HL-60/S4 treated with phorbol 12-myristate 13-acetate at 8.2 ng/mL for 4 days and 3 days (cell line): ENCODE results near the gene WNT4.

Source experiments
- in situ Hi-C: fragments of 300-500 bp; cut with MboI; formaldehyde crosslinking; loops from 2 replicates; pipeline ENCODE4 v1.15.0; 2022; ENCODE audit warnings: low sequenced_read_pairs

The WNT4 gene

DNA sequence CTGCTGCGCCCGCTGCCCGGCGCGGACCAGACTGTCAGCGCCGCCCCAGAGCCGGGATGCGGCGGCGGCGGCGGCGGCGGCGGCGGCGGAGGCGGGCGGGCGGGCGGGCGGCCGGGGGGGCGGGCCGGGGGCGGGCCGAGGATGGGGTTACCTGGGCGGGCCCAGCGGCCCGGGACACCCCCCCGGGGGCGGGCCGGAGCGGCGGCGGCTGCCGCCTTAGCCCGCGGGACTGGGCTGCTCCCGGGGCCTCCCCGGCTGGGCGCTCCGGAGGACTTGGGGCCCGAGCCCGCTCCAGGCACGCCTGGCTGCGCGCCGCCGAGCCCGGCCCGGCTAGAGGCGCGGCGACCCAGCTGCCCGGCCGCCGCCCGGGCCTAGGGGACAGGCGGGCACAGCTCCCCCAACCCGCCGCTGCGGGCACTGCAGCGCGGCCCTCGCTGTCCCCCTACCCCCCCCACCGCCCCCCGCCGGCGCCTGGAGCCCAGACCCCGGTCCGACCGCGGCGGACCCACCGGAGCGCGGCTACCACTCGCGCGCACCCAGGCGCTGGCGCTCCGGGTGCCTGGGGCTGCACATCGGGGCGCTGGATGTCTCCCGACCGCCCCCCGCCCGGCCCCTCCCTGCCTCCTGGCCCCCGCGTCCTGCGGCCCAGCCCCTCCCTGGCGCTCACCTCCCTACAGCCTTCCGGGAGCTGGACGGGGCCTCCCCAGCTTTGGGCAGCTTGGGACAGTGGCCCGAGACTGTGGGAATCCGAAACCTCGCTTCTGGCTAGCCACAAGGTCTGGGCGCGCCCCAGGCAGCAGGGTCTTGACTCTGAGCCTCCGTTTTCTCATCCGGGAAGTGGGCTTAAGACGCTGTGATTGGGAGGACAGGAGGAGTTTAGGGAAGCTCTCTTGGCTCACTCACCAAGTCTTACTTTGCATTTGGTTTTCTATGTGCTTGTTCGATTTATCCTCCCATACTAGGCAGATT lies at the start of gene WNT4:
Gene WNT4, minus strand, starts transcription at position 33 of the 969 bp plus-strand sequence. CDS start 175 bp downstream, outside the sequence.
- in situ Hi-C loops: loop anchor here (25.0 kb wide), 1 partner anchor 494 kb away; the partner anchor contains the start of genes C1QA and C1QC

DNA sequence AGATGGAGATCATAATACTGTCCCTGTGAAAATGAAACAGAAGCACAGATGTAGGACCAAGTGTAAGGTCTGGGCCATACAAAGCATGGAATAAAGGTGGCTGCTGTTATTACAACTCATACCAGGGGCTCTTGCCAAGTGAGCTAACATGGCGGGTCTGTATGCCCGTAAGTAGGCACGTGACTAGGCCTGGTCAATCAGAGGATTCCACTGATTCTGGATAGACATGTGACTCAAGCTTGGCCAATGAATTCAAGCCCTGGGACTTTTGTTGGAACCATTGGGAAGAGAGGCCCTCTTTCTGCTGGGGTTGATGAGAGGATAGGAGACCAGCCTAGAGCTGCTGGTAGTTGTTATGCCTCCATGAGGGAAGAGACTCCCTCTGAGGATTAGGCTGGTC lies 47.8 kb upstream of the WNT4 start:
- in situ Hi-C loops: no loop called here

GRCh38 chr1:22190251-22190650 lies 47.4 kb upstream of the WNT4 start:
- in situ Hi-C loops: no loop called here

GRCh38 chr1:22189619-22190018 lies 46.7 kb upstream of the WNT4 start:
- in situ Hi-C loops: no loop called here

DNA sequence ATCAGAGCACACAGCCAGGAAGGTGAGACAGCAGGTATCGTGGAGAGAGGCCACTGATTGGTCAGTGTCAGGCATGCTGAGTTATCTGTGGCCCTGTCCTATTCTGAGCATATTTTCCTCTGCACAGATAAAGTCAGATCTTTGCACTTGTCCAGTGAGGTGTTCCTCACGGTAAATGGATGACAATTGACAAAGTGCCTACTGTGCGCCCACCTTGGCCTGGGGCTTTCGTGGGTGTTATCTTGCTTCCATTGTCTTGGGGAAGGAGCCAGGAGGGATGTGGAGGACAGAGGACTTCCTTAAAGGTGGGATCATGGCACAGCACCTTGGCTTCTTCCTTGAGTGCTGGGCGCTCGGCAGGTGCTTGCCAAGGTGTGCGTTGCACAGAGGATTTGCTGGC lies 46.0 kb upstream of the WNT4 start:
- in situ Hi-C loops: no loop called here

- in situ Hi-C loops: no loop called here
These were observed 45.5 kb upstream of the WNT4 start for GRCh38 chr1:22188436-22188835.

- in situ Hi-C loops: no loop called here
These were observed 43.4 kb upstream of the WNT4 start for GRCh38 chr1:22186311-22186710.

DNA sequence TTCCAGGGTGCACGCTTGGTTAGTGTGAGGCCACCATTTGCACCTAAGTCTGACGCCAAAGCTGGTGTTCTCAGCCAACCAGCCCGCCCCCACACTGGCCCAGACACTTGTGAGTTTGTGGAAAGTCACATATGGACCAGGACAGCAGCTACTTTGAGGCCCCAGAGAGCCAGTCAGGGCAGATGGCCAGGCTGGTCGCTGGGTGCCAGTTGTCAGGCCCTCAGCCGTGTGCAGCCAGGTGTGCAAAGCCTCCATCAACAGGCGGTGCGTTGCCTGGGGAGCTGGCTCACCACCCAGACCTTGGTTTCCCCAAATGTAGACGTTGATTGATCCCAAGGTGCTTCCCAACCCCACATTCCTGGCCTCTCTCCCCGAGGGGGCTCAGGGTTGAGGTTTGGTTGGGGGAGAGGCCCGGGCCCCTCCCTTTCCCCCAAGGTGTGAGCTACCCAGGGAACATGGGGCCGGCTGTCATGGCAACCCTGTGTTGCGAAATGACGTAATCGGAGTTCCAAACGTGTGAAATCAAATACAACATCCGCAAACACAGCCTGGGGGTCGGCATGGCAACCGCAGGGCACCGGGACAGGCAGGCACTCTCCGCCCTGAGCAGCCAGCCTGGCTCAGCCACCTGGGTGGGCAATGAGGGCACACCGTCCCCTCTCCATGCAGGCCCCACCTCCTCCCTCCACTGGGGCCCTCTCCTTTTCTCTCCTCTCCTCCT lies 42.2 kb upstream of the WNT4 start:
- in situ Hi-C loops: no loop called here

GRCh38 chr1:22184454-22184853 lies 41.6 kb upstream of the WNT4 start:
- in situ Hi-C loops: no loop called here

DNA sequence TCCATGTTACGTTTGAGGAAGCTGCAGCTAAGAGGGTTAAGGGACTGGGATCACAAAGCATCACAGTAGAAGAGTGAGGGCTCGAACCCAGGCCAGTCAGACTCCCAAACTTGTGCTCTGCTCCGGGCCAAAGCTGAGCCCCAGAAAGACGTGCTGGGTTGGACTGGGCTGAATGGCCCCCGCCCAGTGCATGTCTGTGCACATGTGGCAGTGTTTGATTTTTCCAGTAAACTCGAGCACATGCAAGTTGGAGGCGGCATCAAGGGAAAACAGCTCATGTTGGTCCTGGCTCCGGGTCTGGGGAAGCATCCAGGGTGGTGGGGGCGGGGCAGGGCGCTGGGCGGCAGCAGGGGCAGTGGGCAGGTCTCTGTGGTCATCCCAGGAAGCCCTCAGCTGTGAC lies 39.8 kb upstream of the WNT4 start:
- in situ Hi-C loops: no loop called here

- in situ Hi-C loops: no loop called here
These were observed 36.4 kb upstream of the WNT4 start for GRCh38 chr1:22179197-22179803.

DNA sequence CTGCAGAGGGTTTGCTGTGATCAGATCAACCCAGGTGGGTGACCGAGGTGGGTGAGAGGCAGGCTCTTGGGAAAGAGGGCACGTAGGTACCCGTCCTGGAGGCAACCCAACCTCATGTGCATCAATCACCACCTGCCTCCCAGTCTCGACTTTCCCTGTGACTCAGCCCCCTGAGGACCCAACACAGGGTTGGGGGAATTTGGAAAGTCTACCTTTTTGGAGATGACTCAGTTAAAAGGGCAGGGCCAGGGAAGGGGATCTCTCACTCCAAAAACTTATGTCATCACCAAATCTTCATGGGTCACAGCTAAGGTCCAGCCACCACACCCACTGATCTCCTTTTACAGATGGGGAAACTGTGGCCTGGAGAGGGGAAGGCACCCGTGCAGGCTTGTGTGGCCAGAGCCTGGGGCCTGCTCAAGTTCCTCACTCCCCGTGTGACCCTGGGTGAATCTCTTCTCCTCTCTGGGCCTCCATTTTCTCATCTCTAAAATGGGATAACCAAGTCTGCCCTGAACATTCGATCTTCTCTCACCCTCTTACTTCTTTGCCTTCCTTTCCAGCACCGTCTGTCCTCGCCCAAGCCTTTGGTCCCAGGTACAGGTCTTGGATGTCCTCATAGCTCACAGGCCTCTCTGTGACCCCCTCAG lies 34.6 kb upstream of the WNT4 start:
- in situ Hi-C loops: no loop called here

DNA sequence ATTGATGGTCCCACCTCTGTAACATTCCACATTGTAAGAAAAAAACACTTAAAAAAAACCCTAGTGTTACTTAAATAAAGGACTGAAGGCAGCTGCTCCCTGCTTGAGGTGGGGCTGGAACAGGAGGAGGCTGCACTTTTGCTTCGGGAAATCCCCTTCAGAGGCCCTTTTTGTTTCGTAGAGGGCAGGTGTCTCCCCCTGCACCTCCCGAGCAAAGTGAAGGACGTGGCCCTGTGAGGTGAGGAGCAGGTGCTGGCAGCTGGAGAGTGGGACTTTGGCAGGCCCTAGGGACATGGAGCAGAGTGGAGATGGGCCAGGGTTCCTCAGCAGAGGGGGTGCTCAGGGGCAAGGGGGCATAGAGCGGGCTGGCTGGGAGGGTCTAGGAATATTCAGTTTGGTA lies 33.4 kb upstream of the WNT4 start:
- in situ Hi-C loops: no loop called here

DNA sequence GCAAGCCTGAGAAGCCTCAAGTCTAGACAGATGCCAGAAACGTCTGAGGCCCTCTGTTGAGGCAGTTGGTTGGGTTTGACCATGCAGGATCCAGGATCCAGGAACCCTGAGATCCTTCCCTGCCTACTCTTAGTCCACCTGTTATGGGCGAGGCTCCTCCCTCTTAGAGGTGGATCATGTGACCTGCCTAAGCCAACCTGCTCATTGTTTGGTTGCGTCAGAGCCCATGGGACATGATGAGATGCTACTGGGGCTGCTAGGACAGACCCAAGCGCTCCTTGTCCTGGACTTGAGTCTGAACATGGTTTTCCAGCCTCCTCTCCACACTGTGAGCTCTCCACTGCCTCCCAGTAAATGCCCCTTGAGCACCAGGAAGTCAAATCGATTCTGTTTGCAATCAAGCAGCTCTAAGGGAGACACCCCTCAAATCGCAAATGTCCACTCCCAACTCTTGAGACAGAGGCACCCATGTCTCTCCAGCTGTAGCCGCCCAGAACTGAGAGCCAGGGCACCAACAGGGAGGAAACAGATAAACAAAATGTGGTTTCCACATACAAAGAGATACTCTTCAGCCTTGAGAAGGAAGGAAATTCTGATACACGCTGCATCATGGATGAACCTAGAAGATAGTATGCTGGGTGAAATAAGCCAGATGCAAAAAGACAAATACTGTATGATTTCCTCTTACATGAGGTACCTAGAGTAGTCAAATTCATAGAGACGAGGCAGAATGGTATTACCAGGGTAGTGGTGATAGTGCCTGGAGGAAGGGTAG lies 31.7 kb upstream of the WNT4 start:
- in situ Hi-C loops: no loop called here

- in situ Hi-C loops: no loop called here
These were observed 29.2 kb upstream of the WNT4 start for GRCh38 chr1:22171951-22172715.

DNA sequence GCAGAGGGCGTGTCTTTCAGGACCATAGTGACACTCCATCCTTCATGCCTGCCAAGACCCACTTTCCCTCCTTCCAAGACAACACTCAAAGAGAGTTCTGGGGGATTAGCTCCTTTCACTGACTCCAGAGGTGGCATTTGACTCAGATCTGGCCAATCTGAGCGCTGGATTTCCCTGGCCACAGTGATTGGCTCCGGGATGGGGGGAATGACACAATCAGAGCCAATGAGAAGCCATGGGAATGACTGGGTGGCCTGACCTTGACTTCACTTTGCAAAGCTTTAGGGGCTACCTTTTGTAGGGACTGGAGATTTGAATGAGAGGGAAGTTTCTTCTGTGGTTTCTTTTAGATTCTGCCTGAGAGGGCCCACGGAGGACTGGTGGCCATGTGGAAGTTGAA lies 26.9 kb upstream of the WNT4 start:
- in situ Hi-C loops: no loop called here

DNA sequence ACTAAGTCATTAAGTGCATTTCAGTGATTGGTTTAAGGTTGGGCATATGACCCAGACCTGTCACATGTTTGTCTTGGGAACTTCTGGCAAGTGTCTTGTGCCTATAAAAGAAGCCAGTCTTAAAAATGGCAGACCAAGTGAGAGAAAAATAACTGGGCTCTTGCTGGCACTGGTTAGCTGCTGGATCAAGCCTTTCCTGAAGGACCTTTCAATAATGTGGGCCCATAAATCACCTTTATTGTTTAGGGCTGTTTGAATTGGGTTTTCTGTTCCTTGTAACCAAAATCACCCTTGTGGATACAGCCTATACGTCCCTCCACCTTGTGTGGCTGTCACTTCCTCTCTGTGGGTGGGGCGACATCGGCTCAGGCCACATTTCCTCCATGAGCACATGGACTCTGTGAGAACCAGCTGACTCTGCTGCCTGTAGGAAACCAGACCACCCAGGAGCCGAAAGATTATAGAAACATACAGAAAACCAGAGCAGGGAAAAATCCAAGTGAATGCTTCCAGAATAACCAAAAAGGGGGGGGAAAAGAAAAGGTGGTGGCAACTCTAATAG lies 25.6 kb upstream of the WNT4 start:
- in situ Hi-C loops: no loop called here

GRCh38 chr1:22166439-22166838 lies 23.5 kb upstream of the WNT4 start:
- in situ Hi-C loops: no loop called here
